Kidney (tissue), 14 donors: ENCODE measurements around the gene CAMLG. TPM values are rescaled to one million over a fixed set of nuclear protein-coding genes. Genes with fewer than 3 reads are reported as not detected.
"Not testable (repeated sequence)": the region's sequence is repeated elsewhere in the genome, so short reads cannot be mapped to it uniquely, and the experiment has no call there.

Experiments used
- DNase-seq, 5 donors: peaks; one replicate each; pipeline ENCODE4 v3.0.0-alpha.2; 2013 to 2020
- FAIRE-seq: peaks from 2 replicates; lab custom pipeline; 2012; peaks lifted over from hg19 to GRCh38; lab: Jason Lieb, UNC
- H3K27ac ChIP-seq, 2 donors: one replicate each; pipeline ENCODE4 v1.7.0; 2013; ENCODE audit warnings: low read depth in 2 of 2, low read length in 2 of 2, inconsistent platforms in 1 of 2
- H3K27me3 ChIP-seq: one replicate; pipeline ENCODE4 v1.7.1; 2013; ENCODE audit warnings: low read length, inconsistent platforms; ENCODE audit not compliant: control insufficient read depth, insufficient read depth
- H3K36me3 ChIP-seq, 3 donors: one replicate each; pipeline versions ENCODE4 v1.7.0 to v1.7.1; 2013; ENCODE audit warnings: low read length in 3 of 3, control low read depth in 1 of 3, inconsistent platforms in 1 of 3; ENCODE audit not compliant: insufficient read depth in 3 of 3, control insufficient read depth in 2 of 3
- H3K4me1 ChIP-seq, 3 donors: one replicate each; pipeline versions ENCODE4 v1.7.0 to v1.7.1; 2013; ENCODE audit warnings: low read length in 3 of 3, inconsistent platforms in 1 of 3, low read depth in 1 of 3; ENCODE audit not compliant: control insufficient read depth in 2 of 3, insufficient read depth in 2 of 3
- H3K4me3 ChIP-seq, 3 donors: one replicate each; pipeline versions ENCODE4 v1.7.0 to v1.8.1; 2013; ENCODE audit warnings: low read length in 3 of 3, control low read depth in 1 of 3, inconsistent platforms in 1 of 3
- H3K9ac ChIP-seq, 3 donors: one replicate each; pipeline versions ENCODE4 v1.7.0 to v1.7.1; 2013; ENCODE audit warnings: low read length in 3 of 3, control low read depth in 1 of 3, inconsistent platforms in 1 of 3
- H3K9me3 ChIP-seq, 3 donors: one replicate each; pipeline versions ENCODE4 v1.7.0 to v1.7.1; 2013; ENCODE audit warnings: low read length in 3 of 3, control low read depth in 1 of 3, inconsistent platforms in 1 of 3; ENCODE audit not compliant: control insufficient read depth in 2 of 3, insufficient read depth in 1 of 3
- intact Hi-C: fragments of 100-400 bp; cut with DNase I; formaldehyde crosslinking; loops from one replicate; pipeline ENCODE4 v1.11.1; 2022
- polyA plus RNA-seq: library from polyadenylated mRNA; stranded (reverse); fragments of 350-450 nt; fragmentation: Illumina TruSeq; extraction: RNeasy Lipid Tissue Mini Kit (QIAGEN cat#74804); gene quantifications from one replicate; pipeline ENCODE4 v1.2.3, GENCODE V29; 2014; ENCODE audit warnings: low read depth, low replicate concordance; ENCODE audit not compliant: insufficient read depth
- total RNA-seq: library from RNA; stranded (reverse); fragmentation: NEBNext Ultra II Directional; extraction: Animal tissue kit (Norgen Biotek cat#: 25700); gene quantifications from one replicate; pipeline ENCODE4 v1.2.1, GENCODE V29; 2021
- TF ChIP-seq, protein P1 (sequence below): IDR thresholded peaks from 3 replicates; pipeline ENCODE4 v1.5.1; 2012; ENCODE audit warnings: mild to moderate bottlenecking, moderate library complexity, borderline replicate concordance; ENCODE audit not compliant: insufficient read depth; ENCODE audit errors: extremely low read depth
- donor health status: control.
- donor health status: control.
- donor health status: control.
- donor health status: control.
- donor health status: control.
- donor health status: DM: yes; HTN: yes; CAD: no.
- donor health status: Normal renal cell carcinoma (clear cell type).

CAMLG gene
- total and polyA plus RNA-seq, 2 donors from 2014 or later, result 22.9 to 47.0 TPM

GRCh38 chr5:134758504-134759341 lies 20.4 kb downstream of the CAMLG start, which contains the start of gene DDX46:
Gene DDX46, plus strand, starts transcription at chr5:134758779. Its CDS starts 160 bp downstream, at chr5:134758939.
- TF ChIP-seq, protein P1, sequence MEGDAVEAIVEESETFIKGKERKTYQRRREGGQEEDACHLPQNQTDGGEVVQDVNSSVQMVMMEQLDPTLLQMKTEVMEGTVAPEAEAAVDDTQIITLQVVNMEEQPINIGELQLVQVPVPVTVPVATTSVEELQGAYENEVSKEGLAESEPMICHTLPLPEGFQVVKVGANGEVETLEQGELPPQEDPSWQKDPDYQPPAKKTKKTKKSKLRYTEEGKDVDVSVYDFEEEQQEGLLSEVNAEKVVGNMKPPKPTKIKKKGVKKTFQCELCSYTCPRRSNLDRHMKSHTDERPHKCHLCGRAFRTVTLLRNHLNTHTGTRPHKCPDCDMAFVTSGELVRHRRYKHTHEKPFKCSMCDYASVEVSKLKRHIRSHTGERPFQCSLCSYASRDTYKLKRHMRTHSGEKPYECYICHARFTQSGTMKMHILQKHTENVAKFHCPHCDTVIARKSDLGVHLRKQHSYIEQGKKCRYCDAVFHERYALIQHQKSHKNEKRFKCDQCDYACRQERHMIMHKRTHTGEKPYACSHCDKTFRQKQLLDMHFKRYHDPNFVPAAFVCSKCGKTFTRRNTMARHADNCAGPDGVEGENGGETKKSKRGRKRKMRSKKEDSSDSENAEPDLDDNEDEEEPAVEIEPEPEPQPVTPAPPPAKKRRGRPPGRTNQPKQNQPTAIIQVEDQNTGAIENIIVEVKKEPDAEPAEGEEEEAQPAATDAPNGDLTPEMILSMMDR, result peak; percentile 86
- Histone ChIP-seq H3K4me3 (peak within 1 kb of the TSS; percentile 88 to 95 (median 93)), H3K36me3 (peaks cover 0 to 1% (median 0%) of the 10 kb centered on the region in 3 donors), H3K9me3 (no peaks in the 10 kb centered on the region), H3K9ac (peak within 1 kb of the TSS; percentile 85 to 87 (median 86)), H3K27me3 (no peaks in the 10 kb centered on the region), H3K4me1 (peaks cover 0 to 12% (median 11%) of the 10 kb centered on the region in 3 donors), H3K27ac (peak within 1 kb of the TSS in 1 of 2 donors; percentile 32)
- intact Hi-C loops, result no loop called here
- FAIRE-seq (no peak), DNase-seq (peak; percentile 95 to 98 (median 97))

- H3K27ac ChIP-seq, H3K9ac ChIP-seq, intact Hi-C loops, H3K27me3 ChIP-seq, FAIRE-seq, H3K4me3 ChIP-seq, H3K4me1 ChIP-seq, H3K9me3 ChIP-seq, DNase-seq: not testable (repeated sequence)
- H3K36me3 ChIP-seq, result peaks cover 0 to 24% (median 22%) of the 10 kb centered on the region in 3 donors
These were observed 29.4 kb downstream of the CAMLG start for GRCh38 chr5:134767528-134768291.

- no peak overlapping the region for H3K9ac ChIP-seq
- H3K27me3 ChIP-seq, result no peaks in the 10 kb centered on the region
- no peak overlapping the region for H3K27ac ChIP-seq
- intact Hi-C loops, result no loop called here
- peaks cover 2 to 32% (median 23%) of the 10 kb centered on the region in 3 donors for H3K36me3 ChIP-seq
- FAIRE-seq (no peak), DNase-seq (no peak)
- H3K4me3 ChIP-seq, result no peak overlapping the region
- H3K9me3 ChIP-seq, result no peaks in the 10 kb centered on the region
- H3K4me1 ChIP-seq, result no peaks in the 10 kb centered on the region
- TF ChIP-seq, protein P1, result no peak
These were observed 30.9 kb downstream of the CAMLG start for GRCh38 chr5:134769206-134769605.
